Measurements from ENCODE around the gene SRR. TPM values are rescaled to one million over a fixed set of nuclear protein-coding genes. Genes with fewer than 3 reads are reported as not detected.

SRR gene
- polyA plus RNA-seq, 1 donor from 2014 or later: 69.0 TPM

DNA sequence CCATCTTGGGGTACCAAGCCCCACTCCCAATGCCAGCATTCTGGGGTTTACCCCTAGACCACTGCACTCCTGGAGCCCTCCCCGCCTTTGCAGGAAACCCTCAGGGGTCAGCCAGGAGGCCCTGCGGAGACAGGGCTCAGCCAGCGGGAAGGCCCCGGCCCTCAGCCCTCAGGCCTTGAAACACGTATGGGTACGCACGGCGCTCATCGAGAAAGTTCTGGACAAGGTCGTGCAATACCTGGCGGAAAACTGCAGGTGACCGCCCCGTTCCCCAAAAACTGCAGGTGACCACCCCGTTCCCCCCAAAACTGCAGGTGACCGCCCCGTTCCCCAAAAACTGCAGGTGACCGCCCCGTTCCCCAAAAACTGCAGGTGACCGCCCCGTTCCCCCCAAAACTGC, 58.3 kb downstream of the SRR start:
- Histone ChIP-seq H4K20me1 (ENCODE audit: insufficient read depth) (no peaks in the 10 kb centered on the region), H3K9me3 (ENCODE audit: low read length) (no peaks in the 10 kb centered on the region), H3K36me3 (ENCODE audit: insufficient read depth, low read length) (no peaks in the 10 kb centered on the region), H3F3A (ENCODE audit: insufficient read depth, low read length, poor library complexity, severe bottlenecking) (no peaks in the 10 kb centered on the region), H3K79me2 (replicated peaks; ENCODE audit: insufficient read depth, low read length) (no peaks in the 10 kb centered on the region), H3K27me3 (ENCODE audit: insufficient read depth, low read depth, low read length) (no peaks in the 10 kb centered on the region), H3K4me2 (ENCODE audit: low read length) (no peak overlapping the region), H3K27ac (ENCODE audit: low read length) (no peak overlapping the region), H2AFZ (ENCODE audit: low read depth, low read length) (no peak overlapping the region), H3K9me2 (ENCODE audit: insufficient read depth, low read length) (no peaks in the 10 kb centered on the region), H3K4me3 (ENCODE audit: low read length) (no peak overlapping the region), H3K9ac (ENCODE audit: low read length) (no peak overlapping the region)
- TF ChIP-seq, protein P1, sequence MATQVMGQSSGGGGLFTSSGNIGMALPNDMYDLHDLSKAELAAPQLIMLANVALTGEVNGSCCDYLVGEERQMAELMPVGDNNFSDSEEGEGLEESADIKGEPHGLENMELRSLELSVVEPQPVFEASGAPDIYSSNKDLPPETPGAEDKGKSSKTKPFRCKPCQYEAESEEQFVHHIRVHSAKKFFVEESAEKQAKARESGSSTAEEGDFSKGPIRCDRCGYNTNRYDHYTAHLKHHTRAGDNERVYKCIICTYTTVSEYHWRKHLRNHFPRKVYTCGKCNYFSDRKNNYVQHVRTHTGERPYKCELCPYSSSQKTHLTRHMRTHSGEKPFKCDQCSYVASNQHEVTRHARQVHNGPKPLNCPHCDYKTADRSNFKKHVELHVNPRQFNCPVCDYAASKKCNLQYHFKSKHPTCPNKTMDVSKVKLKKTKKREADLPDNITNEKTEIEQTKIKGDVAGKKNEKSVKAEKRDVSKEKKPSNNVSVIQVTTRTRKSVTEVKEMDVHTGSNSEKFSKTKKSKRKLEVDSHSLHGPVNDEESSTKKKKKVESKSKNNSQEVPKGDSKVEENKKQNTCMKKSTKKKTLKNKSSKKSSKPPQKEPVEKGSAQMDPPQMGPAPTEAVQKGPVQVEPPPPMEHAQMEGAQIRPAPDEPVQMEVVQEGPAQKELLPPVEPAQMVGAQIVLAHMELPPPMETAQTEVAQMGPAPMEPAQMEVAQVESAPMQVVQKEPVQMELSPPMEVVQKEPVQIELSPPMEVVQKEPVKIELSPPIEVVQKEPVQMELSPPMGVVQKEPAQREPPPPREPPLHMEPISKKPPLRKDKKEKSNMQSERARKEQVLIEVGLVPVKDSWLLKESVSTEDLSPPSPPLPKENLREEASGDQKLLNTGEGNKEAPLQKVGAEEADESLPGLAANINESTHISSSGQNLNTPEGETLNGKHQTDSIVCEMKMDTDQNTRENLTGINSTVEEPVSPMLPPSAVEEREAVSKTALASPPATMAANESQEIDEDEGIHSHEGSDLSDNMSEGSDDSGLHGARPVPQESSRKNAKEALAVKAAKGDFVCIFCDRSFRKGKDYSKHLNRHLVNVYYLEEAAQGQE (IDR thresholded peaks at IDR 0.05; ENCODE audit: borderline replicate concordance): no peak
- TF ChIP-seq EP300 (conservative IDR thresholded peaks at IDR 0.05; ENCODE audit: poor library complexity, severe bottlenecking) (no peak), RAD21 (conservative IDR thresholded peaks at IDR 0.05) (no peak), SMC3 (conservative IDR thresholded peaks at IDR 0.05; ENCODE audit: poor library complexity) (no peak), TAF1 (IDR thresholded peaks at IDR 0.05; ENCODE audit: low read depth) (no peak), POLR2AphosphoS5 (IDR thresholded peaks at IDR 0.05) (no peak), MXI1 (conservative IDR thresholded peaks at IDR 0.05; ENCODE audit: poor library complexity, severe bottlenecking) (no peak), EZH2 (IDR thresholded peaks at IDR 0.05; ENCODE audit: borderline replicate concordance, insufficient read depth, low read length, poor library complexity, severe bottlenecking) (no peak)
- TF ChIP-seq, protein P2, sequence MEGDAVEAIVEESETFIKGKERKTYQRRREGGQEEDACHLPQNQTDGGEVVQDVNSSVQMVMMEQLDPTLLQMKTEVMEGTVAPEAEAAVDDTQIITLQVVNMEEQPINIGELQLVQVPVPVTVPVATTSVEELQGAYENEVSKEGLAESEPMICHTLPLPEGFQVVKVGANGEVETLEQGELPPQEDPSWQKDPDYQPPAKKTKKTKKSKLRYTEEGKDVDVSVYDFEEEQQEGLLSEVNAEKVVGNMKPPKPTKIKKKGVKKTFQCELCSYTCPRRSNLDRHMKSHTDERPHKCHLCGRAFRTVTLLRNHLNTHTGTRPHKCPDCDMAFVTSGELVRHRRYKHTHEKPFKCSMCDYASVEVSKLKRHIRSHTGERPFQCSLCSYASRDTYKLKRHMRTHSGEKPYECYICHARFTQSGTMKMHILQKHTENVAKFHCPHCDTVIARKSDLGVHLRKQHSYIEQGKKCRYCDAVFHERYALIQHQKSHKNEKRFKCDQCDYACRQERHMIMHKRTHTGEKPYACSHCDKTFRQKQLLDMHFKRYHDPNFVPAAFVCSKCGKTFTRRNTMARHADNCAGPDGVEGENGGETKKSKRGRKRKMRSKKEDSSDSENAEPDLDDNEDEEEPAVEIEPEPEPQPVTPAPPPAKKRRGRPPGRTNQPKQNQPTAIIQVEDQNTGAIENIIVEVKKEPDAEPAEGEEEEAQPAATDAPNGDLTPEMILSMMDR (IDR thresholded peaks at IDR 0.05; ENCODE audit: poor library complexity, severe bottlenecking): no peak

GRCh38 chr17:2362416-2362815, 58.7 kb downstream of the SRR start:
- Histone ChIP-seq H3K4me3 (ENCODE audit: low read length) (no peak overlapping the region), H3F3A (ENCODE audit: insufficient read depth, low read length, poor library complexity, severe bottlenecking) (no peaks in the 10 kb centered on the region), H3K36me3 (ENCODE audit: insufficient read depth, low read length) (no peaks in the 10 kb centered on the region), H3K9me2 (ENCODE audit: insufficient read depth, low read length) (no peaks in the 10 kb centered on the region), H2AFZ (ENCODE audit: low read depth, low read length) (no peak overlapping the region), H3K79me2 (replicated peaks; ENCODE audit: insufficient read depth, low read length) (no peaks in the 10 kb centered on the region), H3K9me3 (ENCODE audit: low read length) (no peaks in the 10 kb centered on the region), H3K27ac (ENCODE audit: low read length) (no peak overlapping the region), H4K20me1 (ENCODE audit: insufficient read depth) (no peaks in the 10 kb centered on the region), H3K27me3 (ENCODE audit: insufficient read depth, low read depth, low read length) (no peaks in the 10 kb centered on the region), H3K9ac (ENCODE audit: low read length) (no peak overlapping the region), H3K4me2 (ENCODE audit: low read length) (no peak overlapping the region)
- TF ChIP-seq EP300 (conservative IDR thresholded peaks at IDR 0.05; ENCODE audit: poor library complexity, severe bottlenecking) (no peak), EZH2 (IDR thresholded peaks at IDR 0.05; ENCODE audit: borderline replicate concordance, insufficient read depth, low read length, poor library complexity, severe bottlenecking) (no peak), POLR2AphosphoS5 (IDR thresholded peaks at IDR 0.05) (no peak), TAF1 (IDR thresholded peaks at IDR 0.05; ENCODE audit: low read depth) (no peak), MXI1 (conservative IDR thresholded peaks at IDR 0.05; ENCODE audit: poor library complexity, severe bottlenecking) (no peak), RAD21 (conservative IDR thresholded peaks at IDR 0.05) (no peak), SMC3 (conservative IDR thresholded peaks at IDR 0.05; ENCODE audit: poor library complexity) (no peak)
- TF ChIP-seq, protein P2 (IDR thresholded peaks at IDR 0.05; ENCODE audit: poor library complexity, severe bottlenecking): no peak
- TF ChIP-seq, protein P1 (IDR thresholded peaks at IDR 0.05; ENCODE audit: borderline replicate concordance): no peak
